IMR-90 (cell line): Measurements from ENCODE around the gene LRCH4. TPM values are rescaled to one million over a fixed set of nuclear protein-coding genes. Genes with fewer than 3 reads are reported as not detected.

Source experiments
- ATAC-seq: fragments of 200-7000 bp; cut with Tn5 transposase; 2 replicates; pipeline ENCODE4 v1.9.1; 2020; ENCODE audit warnings: low read depth, mild to moderate bottlenecking, moderate library complexity
- BruUV-seq: library from RNA; stranded (reverse); fragments of 400-500 nt; replicated peaks from 2 replicates; lab custom pipeline; 2021; lab: Mats Ljungman, UMichigan
- CTCF ChIA-PET: fragments of 300-600 bp; formaldehyde crosslinking; extraction: SDS; loops from one replicate; lab custom pipeline; 2021; ENCODE audit warnings: antibody characterized with exemption; lab: Yijun Ruan, JAX
- POLR2A ChIA-PET: fragments of 300-600 bp; sonication (Branson Sonifier 250); formaldehyde crosslinking; loops from one replicate; lab custom pipeline; 2022; ENCODE audit warnings: antibody characterized with exemption; ENCODE audit not compliant: unreplicated experiment; lab: Charles Lee
- DNase-seq: peaks from one replicate; pipeline ENCODE4 v3.0.0; 2013
- H2AFZ ChIP-seq: replicated peaks from 2 replicates; pipeline ENCODE3; 2013; ENCODE audit warnings: low read length, mild to moderate bottlenecking; ENCODE audit not compliant: poor library complexity
- H2AK5ac ChIP-seq: 2 replicates; pipeline ENCODE4 v1.6.1; 2013; ENCODE audit warnings: low read depth, low read length, inconsistent platforms
- H2AK9ac ChIP-seq: replicated peaks from 2 replicates; pipeline ENCODE3; 2013; ENCODE audit warnings: mild to moderate bottlenecking, low read depth, low read length, moderate library complexity; ENCODE audit not compliant: poor library complexity
- H2BK120ac ChIP-seq: 2 replicates; pipeline ENCODE4 v1.6.1; 2013; ENCODE audit warnings: low read depth, low read length, inconsistent platforms
- H2BK15ac ChIP-seq: 3 replicates; pipeline ENCODE4 v1.6.1; 2013; ENCODE audit warnings: low read depth, low read length, inconsistent platforms
- H2BK20ac ChIP-seq: 2 replicates; pipeline ENCODE4 v1.6.1; 2013; ENCODE audit warnings: low read depth, mild to moderate bottlenecking, inconsistent platforms, low read length, moderate library complexity
- H2BK5ac ChIP-seq: 2 replicates; pipeline ENCODE4 v1.6.1; 2013; ENCODE audit warnings: mild to moderate bottlenecking, low read depth, low read length, inconsistent platforms; ENCODE audit not compliant: poor library complexity, severe bottlenecking
- H3K14ac ChIP-seq: replicated peaks from 2 replicates; pipeline ENCODE4 v1.6.1; 2013; ENCODE audit warnings: low read depth, low read length, inconsistent platforms
- H3K18ac ChIP-seq: 2 replicates; pipeline ENCODE4 v1.6.1; 2013; ENCODE audit warnings: low read depth, low read length, control low read depth
- H3K23ac ChIP-seq: 2 replicates; pipeline ENCODE4 v1.6.1; 2013; ENCODE audit warnings: low read depth, low read length, inconsistent platforms
- H3K27ac ChIP-seq: 2 replicates; pipeline ENCODE4 v1.5.1; 2013; ENCODE audit warnings: mild to moderate bottlenecking, control low read depth, low read length; ENCODE audit not compliant: insufficient read depth
- H3K27me3 ChIP-seq: 2 replicates; pipeline ENCODE4 v1.6.1; 2013; ENCODE audit warnings: low read length; ENCODE audit not compliant: control insufficient read depth, insufficient read depth
- H3K36me3 ChIP-seq: 2 replicates; pipeline ENCODE4 v1.6.1; 2013; ENCODE audit warnings: low read length, mixed read lengths; ENCODE audit not compliant: control insufficient read depth, insufficient read depth
- H3K4ac ChIP-seq: 2 replicates; pipeline ENCODE4 v1.6.1; 2013; ENCODE audit warnings: low read depth, low read length, inconsistent platforms
- H3K4me1 ChIP-seq: 2 replicates; pipeline ENCODE4 v1.6.1; 2013; ENCODE audit warnings: low read length, mixed read lengths; ENCODE audit not compliant: control insufficient read depth, insufficient read depth
- H3K4me2 ChIP-seq: 2 replicates; pipeline ENCODE4 v1.6.1; 2013; ENCODE audit warnings: low read depth, mild to moderate bottlenecking, control low read depth, low read length, moderate library complexity
- H3K4me3 ChIP-seq: 2 replicates; pipeline ENCODE4 v1.5.1; 2013; ENCODE audit warnings: low read depth, mild to moderate bottlenecking, control low read depth, low read length, moderate library complexity; ENCODE audit not compliant: insufficient read depth
- H3K56ac ChIP-seq: 2 replicates; pipeline ENCODE4 v1.6.1; 2013; ENCODE audit warnings: low read length, inconsistent platforms; ENCODE audit not compliant: insufficient read depth; ENCODE audit errors: extremely low read depth
- H3K79me1 ChIP-seq, 2 experiments: 2 replicates each; pipeline ENCODE4 v1.6.1; 2013; ENCODE audit warnings: low read length in 2 of 2, inconsistent platforms in 1 of 2, low read depth in 1 of 2
- H3K9ac ChIP-seq: 2 replicates; pipeline ENCODE4 v1.6.1; 2013; ENCODE audit warnings: low read depth, low read length, control low read depth
- H3K9me1 ChIP-seq: 2 replicates; pipeline ENCODE4 v1.6.1; 2013; ENCODE audit warnings: low read length, inconsistent platforms; ENCODE audit not compliant: insufficient read depth
- H3K9me3 ChIP-seq: 2 replicates; pipeline ENCODE4 v1.6.1; 2013; ENCODE audit warnings: low read length; ENCODE audit not compliant: control insufficient read depth, insufficient read depth
- H4K20me1 ChIP-seq: 2 replicates; pipeline ENCODE4 v1.6.1; 2013; ENCODE audit warnings: low read length, inconsistent platforms; ENCODE audit not compliant: insufficient read depth
- H4K5ac ChIP-seq: 2 replicates; pipeline ENCODE4 v1.6.1; 2013; ENCODE audit warnings: mild to moderate bottlenecking, low read depth, low read length, control low read depth
- H4K8ac ChIP-seq, 2 experiments: 2 replicates each; pipeline ENCODE4 v1.6.1; 2013; ENCODE audit warnings: low read depth in 2 of 2, low read length in 2 of 2, control low read depth in 1 of 2, inconsistent platforms in 1 of 2
- H4K91ac ChIP-seq: 2 replicates; pipeline ENCODE4 v1.6.1; 2013; ENCODE audit warnings: low read depth, low read length, inconsistent platforms; ENCODE audit not compliant: insufficient read depth
- CTCF ChIP-seq: conservative IDR thresholded peaks from 2 replicates; pipeline ENCODE4 v1.5.1; 2012; ENCODE audit warnings: mild to moderate bottlenecking, low read depth, low read length, improper control_type of control experiment
- MAFK ChIP-seq: IDR thresholded peaks from 2 replicates; pipeline ENCODE4 v1.6.1; 2012; ENCODE audit warnings: low read depth, low read length, improper control_type of control experiment
- RAD21 ChIP-seq: IDR thresholded peaks from 2 replicates; pipeline ENCODE4 v1.6.1; 2012; ENCODE audit warnings: low read length, improper control_type of control experiment
- WGBS, 2 experiments: methylation state at CpG; one replicate each; pipeline versions ENCODE4 v1.1.5 to v1.1.7; 2013; ENCODE audit warnings: missing lambda C conversion rate in 2 of 2; ENCODE audit not compliant: insufficient read length in 1 of 2; ENCODE audit errors: extremely low coverage in 2 of 2; 5-methylcytosine and 5-hydroxymethylcytosine counted together
- dilution Hi-C: fragments of 300-500 bp; cut with HindIII; formaldehyde crosslinking; loops from one replicate; pipeline ENCODE4 v1.14.3; 2018; ENCODE audit warnings: low sequenced_read_pairs; ENCODE audit not compliant: unreplicated experiment
- in situ Hi-C: fragments of 300-500 bp; cut with MboI; formaldehyde crosslinking; loops from 3 replicates; pipeline ENCODE4 v1.14.3; 2019; ENCODE audit warnings: low sequenced_read_pairs, inconsistent platforms, mixed read lengths
- intact Hi-C: fragments of 100-400 bp; cut with micrococcal nuclease; formaldehyde crosslinking; loops from 2 replicates; pipeline ENCODE4 v1.10.0; 2022
- polyA plus RNA-seq, 3 experiments: library from polyadenylated mRNA; depleted of rRNA; stranded (reverse); fragments of >200 nt; gene quantifications; 2 replicates each; pipeline ENCODE4 v1.2.3, GENCODE V29; 2012; ENCODE audit warnings: low replicate concordance in 1 of 3
- total RNA-seq: library from RNA; depleted of rRNA; stranded (reverse); fragments of >200 nt; gene quantifications from 2 replicates; pipeline ENCODE4 v1.2.3, GENCODE V29; 2012

Gene LRCH4
- total and polyA plus RNA-seq, 2 of the 4 experiments (the other 2 are of a cell fraction): 5.0 to 41.3 TPM

- no peak overlapping the region for H4K5ac ChIP-seq
- no peak overlapping the region for H3K23ac ChIP-seq
- H3K4me2 ChIP-seq: no peak overlapping the region
- H2AFZ ChIP-seq: peak overlapping the region; percentile 7
- no peaks in the 10 kb centered on the region; the same call in 1 of the 2 replicates for H3K4me1 ChIP-seq
- no peak overlapping the region for H2AK9ac ChIP-seq
- ChIA-PET POLR2A (no interaction called here), CTCF (no interaction called here)
- H2BK5ac ChIP-seq: no peak overlapping the region
- dilution Hi-C loops (no loop called here), in situ Hi-C loops (no loop called here), intact Hi-C loops (no loop called here)
- no peak overlapping the region for H4K91ac ChIP-seq
- no peaks in the 10 kb centered on the region for H3K36me3 ChIP-seq
- no peak overlapping the region for H2BK15ac ChIP-seq
- H3K4me3 ChIP-seq: no peak overlapping the region
- 50% methylated on average over 3 of the region's 11 CpGs; no CpG with 5 or more reads in 1 of the 2 experiments for WGBS, 2 experiments
- TF ChIP-seq MAFK (no peak), RAD21 (0 out of 2 replicates have a peak, but pooled peaks have one; percentile 15), CTCF (peak; percentile 34; the same call in 1 of the 2 replicates)
- H3K14ac ChIP-seq: no peak overlapping the region
- no peaks in the 10 kb centered on the region for H3K9me3 ChIP-seq
- H3K27ac ChIP-seq: no peak overlapping the region
- H2AK5ac ChIP-seq: no peak overlapping the region
- BruUV-seq: no TSS peak
- no peak overlapping the region for H2BK120ac ChIP-seq
- no peak overlapping the region for H3K9ac ChIP-seq
- no peak overlapping the region for H3K4ac ChIP-seq
- no peak overlapping the region for H2BK20ac ChIP-seq
- no peak overlapping the region for H3K18ac ChIP-seq
- peaks cover 15% of the 10 kb centered on the region; the same call in 1 of the 2 replicates for H3K27me3 ChIP-seq
- no peaks in the 10 kb centered on the region for H3K79me1 ChIP-seq
- ATAC-seq: no peak
- DNase-seq: no peak
- H3K9me1 ChIP-seq: peaks cover 7% of the 10 kb centered on the region; the same call in 1 of the 2 replicates
- no peaks in the 10 kb centered on the region for H4K20me1 ChIP-seq
- H3K56ac ChIP-seq: no peak overlapping the region
- H4K8ac ChIP-seq: no peak overlapping the region
These were observed 43.3 kb upstream of the LRCH4 start for GRCh38 chr7:100629117-100629716.
